HCT116 (cell line): ENCODE results near the gene CAMKMT.

Source experiments
- EZH2phosphoT487 ChIP-seq: fragments of 200-600 bp; IDR thresholded peaks from 2 replicates; pipeline ENCODE4 v1.6.1; 2018; ENCODE audit warnings: antibody characterized with exemption, borderline replicate concordance
- ZNF274 ChIP-seq: fragments of 200-500 bp; sonication (Bioruptor generic); IDR thresholded peaks from 2 replicates; pipeline ENCODE4 v1.6.1; 2014; ENCODE audit warnings: mild to moderate bottlenecking, low read depth, low read length, inconsistent platforms

DNA sequence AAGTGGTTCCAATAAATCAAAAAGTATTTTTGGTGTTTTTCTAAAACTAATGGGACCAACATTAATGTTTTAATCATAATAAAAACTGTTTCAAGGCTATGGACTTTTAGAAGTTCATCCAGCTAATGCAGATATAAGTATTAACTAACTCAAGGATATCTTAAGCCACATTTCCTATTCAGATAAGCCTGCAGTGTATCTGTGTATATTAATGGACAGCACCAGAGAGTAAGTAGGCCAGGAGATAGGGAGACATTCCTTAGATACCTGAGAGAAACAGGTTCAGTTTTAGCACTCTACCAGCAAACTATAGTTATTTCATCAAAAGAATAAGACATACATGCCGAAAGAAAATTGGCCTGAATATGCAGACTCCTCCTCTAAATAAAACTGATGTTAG, 27.8 kb upstream of the CAMKMT start:
- TF ChIP-seq ZNF274 (no peak), EZH2phosphoT487 (no peak)
